Right lobe of liver (tissue), 6 donors: ENCODE measurements around the gene EML3. TPM values are rescaled to one million over a fixed set of nuclear protein-coding genes. Genes with fewer than 3 reads are reported as not detected.

Source experiments
- ATAC-seq, 4 donors: fragments of 200-7000 bp; cut with Tn5 transposase; one replicate each; pipeline ENCODE4 v1.9.1; 2020; ENCODE audit warnings: mild to moderate bottlenecking in 4 of 4, moderate library complexity in 4 of 4
- DNase-seq, 3 donors: peaks; one replicate each; pipeline ENCODE4 v3.0.0-alpha.2; 2020
- H3K27ac ChIP-seq, 3 donors: fragments of 200-600 bp; one replicate each; pipeline ENCODE4 v1.8.0; 2022
- H3K27me3 ChIP-seq, 2 donors: fragments of 200-600 bp; one replicate each; pipeline ENCODE4 v1.8.0; 2022
- H3K36me3 ChIP-seq, 4 donors: fragments of 200-600 bp; sonication (generic) in 1 of 4; one replicate each; pipeline versions ENCODE4 v1.5.1 to v1.8.0; 2017 to 2022; ENCODE audit warnings: control low read depth in 1 of 4
- H3K4me1 ChIP-seq, 4 donors: fragments of 200-600 bp; sonication (generic) in 1 of 4; one replicate each; pipeline versions ENCODE4 v1.5.1 to v1.8.0; 2017 to 2022; ENCODE audit warnings: control low read depth in 1 of 4
- H3K4me3 ChIP-seq, 3 donors: fragments of 200-600 bp; one replicate each; pipeline ENCODE4 v1.8.0; 2022
- H3K9me3 ChIP-seq, 4 donors: fragments of 200-600 bp; sonication (generic) in 1 of 4; one replicate each; pipeline versions ENCODE4 v1.5.1 to v1.8.0; 2017 to 2022; ENCODE audit warnings: control low read depth in 1 of 4
- CTCF ChIP-seq, 4 donors: fragments of 200-600 bp in 3 of 4; fragments of 450-650 bp in 1 of 4; IDR thresholded peaks; one replicate each; pipeline versions ENCODE4 v1.5.1 to v1.8.0; 2016 to 2022; ENCODE audit warnings: antibody characterized with exemption in 4 of 4, mild to moderate bottlenecking in 2 of 4
- POLR2A ChIP-seq: fragments of 450-650 bp; IDR thresholded peaks from one replicate; pipeline ENCODE4 v1.6.1; 2017; ENCODE audit warnings: antibody characterized with exemption, mild to moderate bottlenecking
- WGBS: methylation state at CpG from one replicate; pipeline ENCODE4 v1.1.6; 2018; ENCODE audit warnings: low coverage, low lambda C conversion rate; ENCODE audit not compliant: insufficient coverage; ENCODE audit errors: missing lambda C conversion rate; 5-methylcytosine and 5-hydroxymethylcytosine counted together
- intact Hi-C, 2 donors: fragments of 100-400 bp; cut with DNase I; formaldehyde crosslinking; loops; one replicate each; pipeline versions ENCODE4 v1.11.2 to v1.14.1; 2022
- total RNA-seq, 6 experiments: library from RNA; depleted of rRNA in 2 of 6; stranded (reverse); fragments of >200 nt in 2 of 6; fragmentation: NEBNext Ultra II Directional in 3 of 6; extraction: Animal tissue kit (Norgen Biotek cat#: 25700) in 3 of 6; gene quantifications; one replicate each; pipeline versions ENCODE4 v1.1.0 to v1.2.4, GENCODE V29; 2016 to 2023
- donor health status: DM: no; HTN: yes; CAD: no.
- donor health status: DM: no; HTN: no; CAD: no.
- donor health status: DM: no; HTN: no; CAD: no.
- donor health status: DM: no; HTN: yes; CAD: no.
- donor health status: DM: no; HTN: yes; CAD: no.

The EML3 gene
- total RNA-seq, 6 experiments from 2014 or later: 19.1 to 36.4 (median 22.7) TPM

DNA sequence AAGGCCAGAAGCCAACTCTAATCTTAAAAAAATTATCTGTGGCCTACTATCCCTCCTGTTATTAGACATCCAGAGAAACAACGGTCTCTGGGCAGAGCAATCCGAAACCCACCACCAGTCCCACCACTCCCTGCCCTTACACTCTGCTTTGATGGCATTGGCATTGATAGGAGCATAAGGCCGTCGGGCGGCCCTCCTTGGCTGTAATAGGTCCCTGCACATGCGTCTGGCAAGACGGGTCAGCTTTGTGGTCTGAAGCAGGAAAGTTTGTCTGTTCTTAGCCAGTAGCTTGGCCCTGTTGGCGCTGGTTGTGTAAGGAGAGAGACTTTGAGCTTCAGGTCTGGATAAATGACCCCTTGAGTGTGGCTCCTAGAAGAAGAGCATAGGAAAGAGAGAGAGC lies 17.5 kb downstream of the EML3 start:
- H3K27ac ChIP-seq: no peak overlapping the region
- no peak for TF ChIP-seq POLR2A
- TF ChIP-seq CTCF (IDR thresholded peaks at IDR 0.05): no peak
- DNase-seq (peak in 1 of 3 donors; percentile 42), ATAC-seq (no peak)
- peaks cover 0 to 32% (median 15%) of the 10 kb centered on the region in 4 donors for H3K4me1 ChIP-seq
- H3K9me3 ChIP-seq: no peaks in the 10 kb centered on the region
- H3K27me3 ChIP-seq: no peaks in the 10 kb centered on the region
- WGBS: 71% methylated on average over 4 of the region's 8 CpGs
- intact Hi-C loops: no loop called here
- H3K4me3 ChIP-seq: no peak overlapping the region
- H3K36me3 ChIP-seq: peaks cover 0 to 52% (median 32%) of the 10 kb centered on the region in 4 donors

DNA sequence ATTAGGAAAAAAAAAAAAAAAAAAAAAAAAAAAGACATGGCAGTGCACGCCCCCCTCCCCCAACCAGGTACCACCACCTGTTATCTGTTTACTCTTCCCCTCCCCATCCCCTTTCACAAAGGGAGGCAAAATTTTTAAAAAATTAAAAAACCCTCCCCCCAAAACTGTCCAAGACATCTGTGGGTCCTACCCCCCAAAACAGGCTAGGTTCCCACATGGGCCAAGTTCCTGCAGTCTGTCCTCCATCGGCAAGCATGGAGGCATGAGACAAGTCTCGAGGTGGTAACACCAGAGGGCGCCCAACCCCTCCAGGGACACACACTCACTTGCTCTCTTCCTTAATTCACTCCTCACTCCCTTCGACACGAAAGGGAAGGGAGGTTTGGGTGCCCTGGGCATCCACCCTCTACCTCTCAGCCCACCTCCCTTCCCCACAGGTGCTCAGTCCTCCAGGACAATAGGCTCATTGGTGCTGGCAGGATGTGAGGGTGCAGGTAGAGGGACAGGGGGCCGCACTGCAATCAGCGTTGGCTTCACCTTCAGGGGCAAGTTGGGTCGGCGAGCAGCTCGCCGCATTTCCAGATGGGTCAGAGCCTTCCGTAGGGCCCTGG lies 19.0 kb downstream of the EML3 start:
- H3K36me3 ChIP-seq: peaks cover 0 to 53% (median 31%) of the 10 kb centered on the region in 4 donors
- H3K4me1 ChIP-seq: peaks cover 0 to 38% (median 18%) of the 10 kb centered on the region in 4 donors
- H3K27ac ChIP-seq: no peak overlapping the region
- H3K9me3 ChIP-seq: no peaks in the 10 kb centered on the region
- H3K4me3 ChIP-seq: no peak overlapping the region
- TF ChIP-seq CTCF (IDR thresholded peaks at IDR 0.05) (peak; percentile 41 to 65 (median 62)), POLR2A (no peak)
- DNase-seq (peak; percentile 77 to 82 (median 80)), ATAC-seq (peak; percentile 27 to 47 (median 34))
- 30% methylated on average over 6 of the region's 13 CpGs for WGBS
- intact Hi-C loops: no loop called here
- no peaks in the 10 kb centered on the region for H3K27me3 ChIP-seq

DNA sequence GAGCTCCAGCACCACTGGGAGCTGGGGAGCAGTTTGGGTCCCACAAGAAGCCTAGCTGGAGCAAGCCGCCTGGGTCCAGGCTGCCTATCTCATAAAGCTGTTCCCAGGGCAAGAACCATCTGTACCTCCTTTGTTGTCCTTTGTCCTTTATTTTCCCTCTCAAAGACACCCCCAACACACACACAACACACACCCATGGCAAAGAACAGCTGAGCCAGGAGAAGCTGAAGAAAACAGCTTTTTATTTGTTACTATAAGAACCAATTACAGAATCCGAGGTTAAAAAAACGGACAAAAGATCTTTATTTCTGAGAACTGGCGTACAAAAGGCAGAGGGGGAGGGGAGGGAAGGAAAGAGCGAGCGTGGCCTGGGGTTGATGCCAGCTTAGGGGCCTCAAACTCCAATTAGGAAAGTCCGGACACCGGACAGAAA lies 19.6 kb downstream of the EML3 start:
- Histone ChIP-seq H3K9me3 (no peaks in the 10 kb centered on the region), H3K36me3 (peaks cover 0 to 50% (median 27%) of the 10 kb centered on the region in 4 donors), H3K27me3 (no peaks in the 10 kb centered on the region), H3K4me1 (peaks cover 0 to 43% (median 20%) of the 10 kb centered on the region in 4 donors), H3K4me3 (no peak overlapping the region), H3K27ac (peak overlapping the region; percentile 82 to 94 (median 92))
- intact Hi-C loops: no loop called here
- peak in 1 of 3 donors; percentile 27 for DNase-seq
- 59% methylated on average over 7 of the region's 8 CpGs for WGBS
- no peak for ATAC-seq
- TF ChIP-seq CTCF (IDR thresholded peaks at IDR 0.05): no peak
- TF ChIP-seq POLR2A: no peak

DNA sequence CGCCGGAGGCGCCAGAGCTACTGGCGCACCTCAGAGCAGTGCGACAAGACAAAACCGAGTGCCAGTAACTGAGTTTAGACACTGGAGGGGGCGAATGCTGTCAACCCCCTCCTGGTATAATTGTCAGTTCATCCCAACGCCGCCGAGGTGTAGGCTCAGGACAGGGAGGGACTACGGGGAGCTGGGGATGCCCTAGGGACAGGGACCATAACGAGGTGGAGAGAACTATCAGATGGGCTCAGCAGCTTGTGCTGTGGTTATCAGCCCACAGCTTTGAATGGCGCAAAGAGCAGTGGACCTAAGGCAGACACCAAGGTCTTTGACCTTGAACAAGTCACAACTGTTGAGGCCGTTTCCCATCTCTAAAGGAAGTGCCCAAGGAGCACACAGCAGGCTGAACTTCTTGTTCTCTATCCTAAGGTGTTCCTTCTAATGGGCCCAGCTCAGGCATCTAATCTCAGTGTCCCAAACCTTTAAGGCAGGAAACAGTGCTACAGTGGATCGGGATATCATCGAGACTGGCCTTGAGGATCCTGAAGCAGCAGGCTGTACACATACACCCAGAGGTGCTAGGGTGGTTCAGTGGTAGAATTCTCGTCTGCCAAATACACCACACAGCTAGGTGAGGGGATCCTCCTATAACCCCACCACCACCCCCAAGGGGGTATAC lies 20.3 kb downstream of the EML3 start:
- Histone ChIP-seq H3K36me3 (peaks cover 0 to 43% (median 22%) of the 10 kb centered on the region in 4 donors), H3K27me3 (no peaks in the 10 kb centered on the region), H3K4me1 (peaks cover 0 to 51% (median 22%) of the 10 kb centered on the region in 4 donors), H3K9me3 (no peaks in the 10 kb centered on the region), H3K27ac (peak overlapping the region; percentile 82 to 94 (median 92)), H3K4me3 (peak overlapping the region; percentile 51 to 78 (median 70))
- WGBS: 3% methylated on average over 10 of the region's 17 CpGs
- peak in 1 of 3 donors; percentile 31 for DNase-seq
- peak; percentile 1 to 3 (median 2) for ATAC-seq
- TF ChIP-seq CTCF (IDR thresholded peaks at IDR 0.05): no peak
- no peak for TF ChIP-seq POLR2A
- intact Hi-C loops: no loop called here
